NCI-H2029 (cell line): ENCODE results near the gene STX2.
"Not testable (repeated sequence)": the region's sequence is repeated elsewhere in the genome, so short reads cannot be mapped to it uniquely, and the experiment has no call there.

Experiments
- DNase-seq: peaks from one replicate; lab custom pipeline; 2025; lab: John Stamatoyannopoulos, UW

The STX2 gene

DNA sequence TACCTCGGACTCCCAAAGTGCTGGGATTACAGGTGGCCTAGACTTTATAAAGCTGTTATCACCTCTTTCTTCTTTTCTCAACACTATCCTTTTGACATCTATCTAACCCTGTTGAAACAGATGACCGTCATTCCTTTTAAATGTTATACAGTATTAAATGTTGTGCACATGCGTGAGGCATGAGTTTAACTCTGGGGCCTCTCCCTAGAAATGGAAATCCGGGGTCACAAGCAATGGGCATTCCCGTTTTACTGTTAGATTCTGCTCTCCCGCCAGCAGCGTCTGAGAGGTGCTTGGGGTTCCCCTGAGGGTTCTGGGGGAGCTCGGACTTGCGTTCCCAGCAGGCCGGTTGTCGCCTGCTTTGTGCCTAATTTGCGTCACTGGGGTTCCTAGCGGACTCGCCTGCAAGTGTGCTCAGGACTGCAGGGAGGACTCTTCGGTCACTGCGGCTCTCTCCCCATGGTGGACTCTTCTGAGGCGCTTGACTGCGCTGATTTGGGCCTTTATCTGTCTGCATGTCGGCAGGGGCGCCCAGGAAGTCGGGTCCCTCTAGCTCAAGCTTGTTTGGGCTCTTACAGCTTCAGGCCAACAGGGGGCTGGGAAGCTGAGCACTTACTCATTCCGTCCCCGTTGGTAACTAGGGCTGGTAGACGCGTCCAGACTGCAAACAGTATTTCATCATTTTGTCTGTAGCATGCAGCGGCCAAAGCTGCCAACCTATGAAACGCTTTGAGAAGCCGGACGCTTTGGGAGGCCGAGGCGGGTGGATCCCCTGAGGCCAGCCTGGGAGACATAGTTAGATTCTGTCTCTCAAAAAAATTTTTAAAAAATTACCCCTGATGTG, 31.6 kb upstream of the STX2 start:
- no peak for DNase-seq

DNA sequence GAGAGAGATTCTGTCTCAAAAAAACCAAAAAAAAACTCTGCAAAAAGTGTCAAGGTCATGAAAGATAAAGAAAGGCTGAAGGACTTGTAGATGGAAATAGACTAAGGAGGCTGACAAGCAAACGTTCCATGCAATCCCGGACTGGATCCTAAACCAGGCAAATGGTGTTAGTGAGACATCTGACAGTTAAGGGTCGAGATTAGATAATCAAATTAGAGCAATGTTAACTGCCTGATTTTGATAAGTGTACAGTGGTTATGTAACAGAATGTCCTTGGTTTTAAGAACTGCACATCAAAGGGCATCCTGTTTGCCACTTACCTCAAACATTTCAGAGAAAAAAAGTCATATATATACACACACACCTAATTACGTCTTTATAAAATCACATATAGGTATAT, 29.4 kb upstream of the STX2 start:
- DNase-seq = no peak

DNA sequence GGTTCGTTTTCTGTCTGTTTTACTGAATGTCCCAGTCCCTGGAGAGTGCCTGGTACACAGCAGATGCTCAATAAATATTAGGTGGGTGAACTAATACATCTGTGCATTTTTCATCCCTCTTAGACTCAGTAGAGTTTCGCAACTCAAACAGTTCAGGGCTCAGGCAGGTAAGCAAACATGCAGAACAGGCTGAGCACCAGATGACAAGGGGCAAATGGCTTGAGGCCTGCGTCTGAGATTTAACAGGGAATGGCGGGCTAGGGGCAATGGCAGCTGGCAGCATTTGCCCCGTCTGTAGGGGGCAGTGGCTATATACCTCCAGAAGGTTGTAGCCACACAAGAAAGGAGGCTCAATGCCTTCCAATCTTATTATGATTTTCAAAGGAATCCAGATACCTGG, 24.2 kb upstream of the STX2 start:
- no peak for DNase-seq

DNA sequence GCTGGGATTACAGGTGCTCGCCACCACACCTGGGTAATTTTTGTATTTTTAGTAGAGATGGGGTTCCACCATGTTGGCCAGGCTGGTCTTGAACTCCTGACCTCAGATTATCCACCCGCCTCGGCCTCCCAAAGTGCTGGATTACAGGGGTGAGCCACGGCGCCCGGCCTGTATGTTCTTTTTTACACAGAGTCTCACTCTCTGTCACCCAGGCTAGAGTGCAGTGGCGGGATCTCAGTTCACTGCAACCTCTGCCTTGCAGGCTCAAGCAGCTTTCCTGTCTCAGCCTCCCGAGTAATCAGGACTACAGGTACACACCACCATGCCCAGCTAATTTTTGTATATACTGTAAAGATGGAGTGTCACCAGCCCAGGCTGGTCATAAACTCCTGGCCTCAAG, 23.7 kb upstream of the STX2 start:
- not testable (repeated sequence) for DNase-seq

DNA sequence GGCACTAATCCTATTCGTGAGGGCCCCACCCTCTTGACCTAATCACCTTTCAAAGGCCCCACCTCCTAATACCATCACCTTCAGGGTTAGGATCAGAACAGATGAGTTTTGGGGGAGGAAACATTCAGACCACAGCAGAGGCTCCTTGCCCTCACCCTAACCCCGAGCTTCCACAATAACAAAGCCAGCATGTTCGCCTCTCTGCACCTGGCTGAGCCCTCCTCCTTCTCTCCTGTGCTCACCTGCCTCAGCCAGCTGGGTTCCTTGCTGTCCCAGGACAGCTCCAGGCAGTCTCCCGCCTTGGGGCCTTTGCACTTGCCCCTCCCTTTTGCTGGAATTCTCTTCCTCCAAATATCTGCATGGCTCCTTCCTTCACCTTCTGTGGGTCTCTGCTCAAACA, 23.1 kb upstream of the STX2 start:
- DNase-seq = no peak

DNA sequence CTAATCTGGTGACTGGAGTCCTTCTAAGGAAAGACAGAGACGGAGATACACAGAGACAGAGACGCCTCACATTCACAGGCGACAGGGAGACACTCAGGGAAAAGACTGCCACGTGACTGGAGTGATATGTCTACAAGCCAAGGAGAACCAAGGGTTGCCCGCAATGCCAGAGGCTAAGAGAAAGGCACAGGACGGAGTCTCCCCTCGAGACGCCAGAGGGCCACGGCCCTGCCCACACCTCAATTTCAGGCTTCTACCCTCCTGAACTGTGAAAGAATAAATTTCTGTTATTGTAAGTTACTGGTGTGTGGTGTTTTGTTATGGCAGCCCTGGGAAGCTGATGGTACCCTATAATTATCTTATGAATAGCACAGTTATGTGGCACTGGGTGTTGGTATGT, 21.3 kb upstream of the STX2 start:
- no peak for DNase-seq

DNA sequence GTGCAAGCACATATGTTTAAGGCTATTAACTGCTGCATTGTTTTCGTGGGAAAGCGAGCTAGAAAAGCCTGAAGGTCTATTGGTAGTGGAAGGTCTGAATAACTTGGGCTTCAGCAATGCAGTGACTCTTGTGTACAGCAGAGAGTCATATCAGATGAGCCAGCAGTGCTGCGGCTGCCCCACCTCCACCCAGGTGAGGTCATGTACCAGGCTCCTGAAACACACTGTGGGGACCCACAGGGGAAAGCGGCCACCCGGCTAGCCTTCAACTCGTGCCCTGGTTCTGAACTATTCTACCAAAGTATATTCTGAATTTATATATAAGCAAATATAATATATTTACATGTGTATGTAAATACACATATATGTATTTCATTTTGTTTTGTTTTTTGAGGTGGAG, 20.1 kb upstream of the STX2 start:
- no peak for DNase-seq

DNA sequence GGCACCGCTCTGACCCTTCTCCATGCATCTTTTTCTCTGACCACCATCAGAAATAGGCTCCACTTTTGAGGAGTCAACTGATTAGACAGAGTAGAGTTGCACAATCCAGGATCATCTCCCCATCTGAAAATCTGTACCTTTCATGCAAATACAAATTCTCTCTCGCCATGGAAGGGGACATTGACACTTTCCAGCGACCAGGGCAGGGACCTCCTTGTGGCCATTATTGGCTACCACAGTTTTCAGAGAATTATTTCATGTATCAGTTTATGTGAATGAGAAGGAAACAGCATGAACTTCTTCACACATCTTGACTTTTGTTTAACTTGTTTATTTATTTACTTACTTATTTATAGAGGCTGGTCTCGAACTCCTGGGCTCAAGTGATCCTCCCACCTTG, 19.0 kb upstream of the STX2 start:
- no peak for DNase-seq

DNA sequence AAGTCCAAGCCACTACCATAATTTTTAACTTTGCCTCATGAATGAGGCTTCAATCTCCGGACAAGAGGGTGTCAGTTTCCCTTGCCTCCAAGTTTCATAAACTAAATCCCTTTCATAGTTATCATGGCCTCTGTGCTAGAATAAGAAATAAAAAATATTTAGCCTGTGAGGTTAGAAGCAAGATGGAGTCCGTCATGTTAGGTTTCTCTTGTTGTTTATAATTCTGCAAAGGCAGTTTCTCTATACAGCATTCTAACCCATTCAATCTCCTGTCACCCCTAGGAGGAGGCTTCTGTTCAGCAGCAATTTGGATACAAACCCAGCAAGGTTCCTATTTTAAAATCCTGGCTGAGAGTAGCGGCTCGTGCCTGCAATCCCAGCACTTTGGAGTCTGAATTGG, 17.0 kb upstream of the STX2 start:
- DNase-seq = no peak

DNA sequence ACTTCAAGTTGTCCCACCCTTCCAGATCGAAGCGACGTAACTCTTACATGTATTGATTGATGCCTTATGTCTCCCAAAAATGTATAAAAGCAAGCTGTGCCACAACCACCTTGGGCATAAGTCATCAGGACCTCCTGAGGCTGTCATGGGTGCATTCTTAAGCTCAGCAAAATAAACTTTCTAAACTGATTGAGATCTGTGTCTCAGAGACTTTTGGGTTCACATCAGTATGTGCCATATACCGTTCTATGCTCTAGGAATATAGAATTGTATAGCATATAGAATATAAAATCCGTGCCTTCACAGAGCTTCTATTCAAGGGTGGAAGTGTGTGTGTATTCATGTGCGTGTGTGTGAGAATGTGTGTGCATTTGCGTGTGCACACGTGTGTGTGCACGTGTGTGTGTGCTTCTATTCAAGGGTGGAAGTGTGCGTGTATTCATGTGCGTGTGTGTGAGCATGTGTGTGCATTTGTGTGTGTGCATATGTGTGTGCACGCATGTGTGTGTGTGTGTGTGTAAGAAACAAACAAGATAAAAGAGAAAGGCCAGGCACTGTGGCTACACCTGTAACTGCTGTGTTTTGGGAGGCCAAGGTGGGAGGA, 11.5 kb upstream of the STX2 start:
- no peak for DNase-seq

DNA sequence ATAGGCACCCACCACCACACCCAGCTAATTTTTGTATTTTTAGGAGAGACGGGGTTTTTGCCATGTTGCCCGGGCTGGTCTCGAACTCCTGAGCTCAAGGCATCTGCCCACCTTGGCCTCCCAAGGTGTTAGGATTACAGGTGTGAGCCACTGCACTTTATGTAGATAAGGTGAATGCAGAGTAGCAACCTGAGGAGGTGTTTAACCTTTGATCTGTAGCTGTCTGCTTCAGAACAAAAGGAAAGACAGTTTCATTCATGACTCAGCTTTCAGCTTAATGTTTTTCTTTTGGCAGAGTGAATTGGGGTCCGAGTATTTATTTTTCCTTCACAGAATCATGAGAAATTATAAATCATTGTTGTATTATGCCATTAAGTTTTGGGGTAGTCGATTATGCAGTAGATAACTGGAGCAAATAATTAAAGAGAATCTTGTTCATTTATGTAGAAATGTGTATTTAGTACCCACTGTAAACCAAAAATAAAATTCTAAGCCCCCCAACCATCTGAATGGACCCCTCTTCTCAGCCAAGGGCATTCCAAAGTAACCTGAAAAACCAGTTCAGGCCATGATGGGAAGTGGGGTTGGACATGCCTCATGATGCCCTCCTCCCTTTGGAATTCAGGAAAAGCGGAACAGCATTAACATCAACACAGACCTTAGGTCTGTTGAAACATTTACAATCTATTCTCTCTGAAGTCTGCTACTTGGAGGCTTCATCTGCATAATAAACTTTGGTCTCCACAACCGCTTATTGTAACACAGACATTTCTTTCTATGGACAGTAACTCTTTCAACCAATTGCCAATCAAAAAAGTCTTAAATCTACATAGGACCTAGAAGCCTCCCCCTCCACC, 10.7 kb upstream of the STX2 start:
- DNase-seq = no peak

DNA sequence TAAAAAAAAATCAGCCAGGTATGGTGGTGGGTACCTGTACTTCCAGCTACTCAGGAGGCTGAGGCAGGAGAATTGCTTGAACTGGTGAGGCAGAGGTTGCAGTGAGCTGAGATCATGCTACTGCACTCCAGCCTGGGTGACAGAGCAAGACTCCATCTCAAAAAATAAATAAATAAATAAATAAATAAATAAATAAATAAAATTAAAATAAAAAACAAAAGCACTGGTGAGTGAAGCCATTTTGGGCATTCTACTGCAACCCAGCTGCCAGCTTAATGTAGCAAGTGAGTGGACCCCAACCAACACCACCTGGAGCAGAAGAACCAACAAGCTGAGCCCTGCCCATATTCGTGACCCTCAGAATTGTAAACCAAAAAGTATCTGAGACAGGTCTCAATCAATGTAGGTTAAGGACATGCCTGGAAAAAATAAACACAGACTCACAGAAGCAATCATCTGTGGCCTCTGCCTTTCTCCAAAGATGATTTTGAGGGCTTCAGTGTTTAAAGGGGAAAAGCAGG, 9.8 kb upstream of the STX2 start:
- DNase-seq = not testable (repeated sequence)

DNA sequence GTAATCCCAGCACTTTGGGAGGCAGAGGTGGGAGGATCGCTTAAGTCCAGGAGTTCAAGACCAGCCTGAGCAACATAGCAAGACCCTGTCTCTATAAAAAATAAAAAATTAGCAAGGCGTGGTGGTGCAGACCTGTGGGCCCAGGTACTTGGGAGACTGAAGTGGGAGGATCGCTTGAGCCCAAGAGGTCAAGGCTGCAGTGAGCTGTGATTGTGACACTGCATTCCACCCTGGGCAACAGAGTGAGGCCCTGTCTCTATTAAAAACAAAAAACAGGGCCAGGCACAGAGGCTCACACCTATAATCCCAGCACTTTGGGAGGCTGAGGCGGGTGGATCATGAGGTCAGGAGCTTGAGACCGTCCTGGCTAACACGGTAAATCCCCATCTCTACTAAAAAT, 9.1 kb upstream of the STX2 start:
- DNase-seq = not testable (repeated sequence)

DNA sequence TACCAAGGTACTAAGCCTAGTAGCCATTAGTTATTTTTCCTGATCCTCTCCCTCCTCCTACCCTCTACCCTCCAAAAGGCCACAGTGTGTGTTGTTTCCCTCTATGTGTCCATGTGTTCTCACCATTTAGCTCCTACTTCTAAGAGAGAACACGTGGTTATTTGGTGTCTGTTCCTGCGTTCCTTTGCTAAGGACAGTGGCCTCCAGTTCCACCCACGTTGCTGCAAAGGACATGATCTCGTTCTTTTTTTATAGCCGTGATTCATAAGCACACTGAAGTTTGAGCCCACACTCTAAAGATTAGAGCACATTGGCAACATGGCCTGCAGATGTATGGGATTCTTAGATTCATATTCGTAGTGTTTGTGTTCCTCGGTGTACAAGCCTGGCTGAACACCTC, 8.1 kb upstream of the STX2 start:
- no peak for DNase-seq

DNA sequence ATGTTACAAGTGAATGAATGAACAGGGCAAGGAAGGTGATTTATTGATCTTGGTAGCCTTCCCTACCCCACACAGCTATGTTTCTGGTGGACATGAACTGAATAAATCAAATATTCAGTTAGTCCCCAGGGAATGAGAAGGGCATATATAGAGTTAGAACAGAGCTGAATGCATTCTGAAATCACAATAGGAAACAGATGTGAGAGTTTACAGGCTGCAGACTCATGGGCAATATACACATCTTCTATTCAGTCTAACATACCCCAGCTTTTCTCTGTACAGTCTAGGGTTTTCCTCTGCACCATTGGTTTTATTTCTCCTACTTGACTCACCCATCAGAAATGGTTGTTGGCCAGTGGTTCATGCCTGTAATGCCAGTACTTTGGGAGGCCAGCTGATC, 7.3 kb upstream of the STX2 start:
- DNase-seq = no peak

DNA sequence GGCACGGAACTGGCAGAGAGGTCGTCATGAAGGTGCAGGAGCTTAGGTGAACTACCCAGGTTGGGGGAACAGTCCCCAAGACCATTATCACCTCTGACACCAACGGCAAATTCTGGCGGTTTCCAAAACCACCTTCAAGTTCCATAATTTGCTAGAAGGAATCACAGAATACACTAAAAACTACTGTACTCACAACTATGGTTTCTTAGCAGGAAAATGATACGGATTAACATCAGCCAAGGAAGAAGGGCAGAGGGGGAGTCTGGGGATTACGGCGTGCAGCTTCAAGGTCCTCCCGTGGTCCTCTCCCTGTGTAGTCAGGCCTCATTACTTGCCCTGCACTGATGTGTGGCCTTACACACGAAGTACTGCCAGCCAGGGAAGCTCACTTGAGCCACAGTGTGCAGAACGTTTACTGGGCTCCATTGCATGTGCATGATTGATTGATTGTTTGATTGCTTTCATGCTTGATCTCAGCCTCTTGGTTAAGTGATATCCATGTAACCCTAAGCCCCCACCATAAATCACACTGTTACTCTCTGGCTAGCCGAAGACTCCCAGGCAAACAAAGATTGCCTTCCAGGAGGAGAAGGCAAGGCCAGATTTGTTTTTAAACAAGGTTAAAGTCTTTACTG, 837 bp upstream of the STX2 start:
- no peak for DNase-seq

DNA sequence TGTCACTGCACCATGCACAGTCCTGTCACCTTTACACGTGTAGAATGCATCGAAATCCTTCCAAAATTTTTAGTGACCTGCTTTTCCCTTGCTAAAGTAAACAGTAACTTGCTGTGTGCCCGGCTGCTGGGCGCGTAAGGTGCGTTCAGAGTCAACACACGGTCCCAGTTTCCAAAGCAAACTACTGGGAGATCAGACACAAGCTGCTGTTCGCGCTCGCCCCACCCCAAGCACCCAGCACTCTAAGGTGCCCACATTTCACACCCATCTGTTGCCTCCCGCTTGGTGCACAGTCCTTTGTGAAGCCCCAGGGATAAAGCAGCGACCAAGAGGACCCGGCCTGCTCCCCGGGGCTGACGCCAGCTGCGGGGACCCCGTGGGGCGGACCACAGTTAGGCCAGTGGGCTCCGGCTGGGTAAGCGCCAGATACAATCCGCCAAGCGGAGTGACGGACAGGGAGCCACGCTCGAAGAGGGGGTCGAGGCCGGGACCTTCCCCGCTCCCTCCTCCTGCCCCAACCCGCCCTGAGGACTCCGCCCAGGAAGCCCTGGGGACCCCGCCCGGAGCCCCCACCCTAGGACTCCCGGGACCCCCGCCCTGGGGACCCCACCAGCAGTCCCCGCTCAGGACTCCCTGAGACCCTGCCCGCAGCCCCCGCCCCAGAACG, 633 bp downstream of the STX2 start:
- DNase-seq = no peak

DNA sequence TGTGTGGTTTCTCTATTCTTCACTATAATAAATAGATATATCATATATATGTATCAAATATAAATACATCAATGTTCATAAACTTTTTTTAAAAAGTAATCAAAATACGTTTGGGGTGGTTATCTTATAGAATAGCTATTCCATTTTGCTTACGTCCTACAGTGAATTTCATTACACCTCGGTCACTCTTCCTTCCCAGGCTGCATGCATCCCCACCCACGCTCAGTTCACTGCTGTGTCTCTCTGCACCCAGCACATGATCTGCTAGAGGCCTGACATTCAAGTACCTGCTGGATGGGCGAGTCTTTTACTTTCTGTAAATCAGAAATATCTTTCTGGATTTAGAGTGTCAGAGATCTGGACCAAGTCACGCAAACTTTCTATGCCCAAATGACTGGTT, 3.6 kb downstream of the STX2 start:
- DNase-seq = no peak

DNA sequence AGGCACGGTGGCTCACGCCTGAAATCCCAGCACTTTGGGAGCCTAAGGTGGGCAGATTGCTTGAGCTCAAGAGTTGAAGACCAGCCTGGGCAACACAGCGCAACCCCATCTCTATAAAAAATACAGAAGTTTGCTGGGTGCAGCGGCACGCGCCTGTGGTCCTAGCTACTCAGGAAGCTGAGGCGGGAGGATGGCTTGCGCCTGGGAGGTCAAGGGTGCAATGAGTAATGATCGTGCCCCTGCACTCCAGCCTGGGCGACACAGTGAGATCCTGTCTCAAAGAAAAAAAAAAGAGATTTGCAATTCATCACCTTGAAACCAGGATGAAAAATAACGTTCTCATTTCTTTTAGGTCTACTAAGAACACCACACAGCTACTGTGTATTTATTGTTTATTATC, 4.0 kb downstream of the STX2 start:
- no peak for DNase-seq

DNA sequence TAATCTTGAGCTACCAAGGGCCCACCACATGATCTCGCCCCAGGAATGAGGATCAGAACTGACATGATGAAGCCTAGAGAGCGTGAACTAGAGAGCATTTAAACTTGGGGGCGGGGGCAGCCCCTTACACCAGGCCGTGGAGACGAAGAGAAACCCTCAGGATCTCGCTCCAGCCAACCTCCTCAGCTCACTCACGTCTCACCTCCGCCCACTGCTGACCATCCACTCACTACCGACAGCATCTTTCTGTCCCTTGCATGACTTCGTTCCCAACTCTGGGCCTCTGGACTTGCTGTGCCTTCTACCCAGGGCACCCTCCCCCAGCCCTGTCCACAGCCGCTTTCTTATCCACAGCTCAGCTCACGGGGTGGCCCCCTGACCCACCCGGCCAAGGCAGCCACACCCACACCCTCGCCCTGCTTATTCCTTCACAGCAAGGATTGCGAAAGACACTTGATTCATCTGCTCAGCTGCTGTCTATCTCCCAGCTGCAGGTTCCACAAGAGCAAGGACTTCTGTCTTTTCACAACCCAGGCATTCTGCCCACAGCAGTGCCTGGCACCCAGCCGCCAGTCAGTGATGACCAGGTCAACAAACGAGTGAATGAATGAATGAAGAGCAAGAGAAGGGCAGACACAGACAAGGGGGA, 6.4 kb downstream of the STX2 start:
- DNase-seq = peak; percentile 37

DNA sequence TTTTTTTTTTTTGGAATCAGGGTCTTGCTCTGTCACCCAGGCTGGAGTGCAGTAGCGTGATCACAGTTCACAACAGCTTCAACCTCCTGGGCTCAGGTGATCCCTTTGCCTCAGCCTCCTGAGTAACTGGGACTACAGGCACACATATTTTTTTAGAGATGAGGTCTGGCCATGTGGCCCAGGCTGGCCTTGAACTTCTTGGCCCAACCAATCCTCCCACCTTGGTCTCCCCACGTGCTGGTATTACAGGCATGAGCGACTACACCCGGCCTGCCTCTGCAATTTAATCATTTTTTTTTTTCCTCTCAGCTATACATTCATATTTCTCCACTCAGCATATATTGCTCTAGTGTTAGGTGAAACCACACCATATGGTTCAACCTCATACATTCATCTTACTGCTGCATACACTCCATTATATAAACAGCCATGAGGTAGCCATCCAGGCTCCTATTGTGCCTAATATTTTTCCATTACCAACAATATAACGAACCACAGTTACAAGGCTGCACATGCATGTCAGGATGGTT, 7.1 kb downstream of the STX2 start:
- DNase-seq = no peak
